ENCODE measurements around the gene NBEA. TPM values are rescaled to one million over a fixed set of nuclear protein-coding genes. Genes with fewer than 3 reads are reported as not detected.

Gene NBEA
- total RNA-seq, 1 experiment from 2014 or later, result 5.1 TPM

GRCh38 chr13:35700671-35701070 lies 758.6 kb downstream of the NBEA start:
- in situ Hi-C loops (cut with HindIII; ENCODE audit: low sequenced_read_pairs), result no loop called here
- no peak for DNase-seq (ENCODE audit: low spot score)

- in situ Hi-C loops (cut with HindIII; ENCODE audit: low sequenced_read_pairs), result no loop called here
Observed at GRCh38 chr13:35702316-35702715, 760.2 kb downstream of the NBEA start.

GRCh38 chr13:35703061-35703460 lies 761.0 kb downstream of the NBEA start:
- DNase-seq (ENCODE audit: low spot score), result no peak
- in situ Hi-C loops (cut with HindIII; ENCODE audit: low sequenced_read_pairs), result no loop called here

More at GRCh38 chr13:35702316-35702715, 760.2 kb downstream of the NBEA start:
- no peak for DNase-seq (ENCODE audit: low spot score)

GRCh38 chr13:35704331-35704730 lies 762.3 kb downstream of the NBEA start:
- no peak for DNase-seq (ENCODE audit: low spot score)
- in situ Hi-C loops (cut with HindIII; ENCODE audit: low sequenced_read_pairs), result no loop called here

- in situ Hi-C loops (cut with HindIII; ENCODE audit: low sequenced_read_pairs), result no loop called here
- DNase-seq (ENCODE audit: low spot score), result no peak
Observed at GRCh38 chr13:35706281-35706680, 764.2 kb downstream of the NBEA start.

GRCh38 chr13:35706721-35707120 lies 764.7 kb downstream of the NBEA start:
- in situ Hi-C loops (cut with HindIII; ENCODE audit: low sequenced_read_pairs), result no loop called here
- DNase-seq (ENCODE audit: low spot score), result no peak

- DNase-seq (ENCODE audit: low spot score), result no peak
- in situ Hi-C loops (cut with HindIII; ENCODE audit: low sequenced_read_pairs), result no loop called here
Observed at GRCh38 chr13:35711909-35712308, 769.8 kb downstream of the NBEA start.

- in situ Hi-C loops (cut with HindIII; ENCODE audit: low sequenced_read_pairs), result no loop called here
- DNase-seq (ENCODE audit: low spot score), result no peak
Observed at GRCh38 chr13:35712907-35713761, 771.1 kb downstream of the NBEA start.

GRCh38 chr13:35714121-35714520 lies 772.1 kb downstream of the NBEA start:
- no peak for DNase-seq (ENCODE audit: low spot score)
- in situ Hi-C loops (cut with HindIII; ENCODE audit: low sequenced_read_pairs), result no loop called here

GRCh38 chr13:35714588-35715377 lies 772.7 kb downstream of the NBEA start:
- in situ Hi-C loops (cut with HindIII; ENCODE audit: low sequenced_read_pairs), result no loop called here
- no peak for DNase-seq (ENCODE audit: low spot score)

- DNase-seq (ENCODE audit: low spot score), result no peak
- in situ Hi-C loops (cut with HindIII; ENCODE audit: low sequenced_read_pairs), result no loop called here
Observed at GRCh38 chr13:35716186-35716585, 774.1 kb downstream of the NBEA start.

GRCh38 chr13:35716729-35717128 lies 774.7 kb downstream of the NBEA start:
- in situ Hi-C loops (cut with HindIII; ENCODE audit: low sequenced_read_pairs), result no loop called here
- DNase-seq (ENCODE audit: low spot score), result peak; percentile 58

GRCh38 chr13:35718084-35718483 lies 776.0 kb downstream of the NBEA start:
- no peak for DNase-seq (ENCODE audit: low spot score)
- in situ Hi-C loops (cut with HindIII; ENCODE audit: low sequenced_read_pairs), result no loop called here

GRCh38 chr13:35720290-35720689 lies 778.2 kb downstream of the NBEA start:
- DNase-seq (ENCODE audit: low spot score), result peak; percentile 5
- in situ Hi-C loops (cut with HindIII; ENCODE audit: low sequenced_read_pairs), result no loop called here

GRCh38 chr13:35720690-35721554 lies 778.9 kb downstream of the NBEA start:
- DNase-seq (ENCODE audit: low spot score), result peak; percentile 71
- in situ Hi-C loops (cut with HindIII; ENCODE audit: low sequenced_read_pairs), result no loop called here

All from G401 (cell line).